Epidermal melanocyte (primary cell): ENCODE measurements around the gene PMM1.
"Not testable (repeated sequence)": the region's sequence is repeated elsewhere in the genome, so short reads cannot be mapped to it uniquely, and the experiment has no call there.

Experiments used
- DNase-seq: peaks from one replicate; pipeline ENCODE4 v3.0.0; 2011; ENCODE audit warnings: low spot score; ENCODE audit not compliant: insufficient read length

PMM1 gene

GRCh38 chr22:41596776-41597634 is 7.4 kb upstream of the PMM1 start:
- DNase-seq: peak; percentile 90

DNA sequence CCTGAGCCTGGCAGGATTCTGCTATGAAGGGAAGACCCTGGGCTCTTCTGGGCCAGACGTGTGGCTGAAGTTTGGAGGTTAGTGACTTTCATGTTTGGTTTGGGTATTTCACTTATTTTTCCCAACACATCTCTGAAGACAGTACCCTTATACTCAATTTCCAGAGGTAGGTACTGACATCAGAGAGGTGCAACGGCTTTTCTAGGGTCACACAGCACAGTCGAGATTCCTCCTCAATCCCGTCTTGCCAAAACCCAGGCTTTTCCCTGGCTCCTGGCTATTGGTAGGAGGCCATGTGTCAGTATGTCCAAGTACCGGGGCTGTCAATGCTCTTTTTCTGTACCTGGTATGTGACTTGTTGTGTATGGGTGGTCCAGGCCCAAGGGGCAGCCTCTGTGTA is 6.1 kb upstream of the PMM1 start:
- no peak for DNase-seq

DNA sequence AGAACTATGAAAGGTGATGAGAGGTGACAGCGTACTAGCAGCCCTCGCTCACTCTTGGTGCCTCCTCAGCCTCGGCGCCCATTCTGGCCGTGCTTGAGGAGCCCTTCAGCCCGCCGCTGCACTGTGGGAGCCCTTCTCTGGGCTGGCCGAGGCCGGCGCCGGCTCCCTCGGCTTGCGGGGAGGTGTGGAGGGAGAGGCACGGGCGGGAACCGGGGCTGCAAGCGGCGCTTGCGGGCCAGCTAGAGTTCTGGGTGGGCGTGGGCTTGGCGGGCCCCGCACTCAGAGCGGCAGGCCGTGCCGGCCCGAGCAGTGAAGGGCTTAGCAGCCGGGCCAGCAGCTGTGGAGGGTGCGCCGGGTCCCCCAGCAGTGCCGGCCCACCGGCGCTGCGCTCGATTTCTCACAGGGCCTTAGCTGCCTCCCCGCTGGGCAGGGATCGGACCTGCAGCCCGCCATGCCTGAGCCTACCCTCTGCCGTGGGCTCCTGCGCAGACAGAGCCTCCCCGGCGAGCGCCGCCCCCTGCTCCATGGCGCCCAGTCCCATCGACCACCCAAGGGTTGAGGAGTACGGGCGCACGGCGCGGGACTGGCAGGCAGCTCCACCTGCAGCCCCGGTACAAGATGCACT is 3.8 kb upstream of the PMM1 start:
- not testable (repeated sequence) for DNase-seq

DNA sequence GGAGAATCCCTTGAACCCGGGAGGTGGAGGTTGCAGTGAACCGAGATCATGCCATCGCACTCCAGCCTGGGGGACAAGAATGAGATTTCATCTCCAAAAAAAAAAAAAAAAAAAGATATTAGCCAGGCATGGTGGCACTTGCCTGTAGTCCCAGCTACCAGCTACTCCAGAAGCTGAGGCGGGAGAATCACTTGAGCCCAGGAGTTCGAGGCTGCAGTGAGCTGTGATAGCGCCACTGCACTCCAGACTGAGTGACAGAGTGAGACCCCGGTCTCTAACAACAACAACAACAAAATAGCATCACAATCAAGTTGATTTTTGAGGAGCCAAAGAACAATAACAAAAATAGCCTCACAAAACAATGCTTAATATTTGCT is 2.3 kb downstream of the PMM1 start:
- DNase-seq: no peak

GRCh38 chr22:41585898-41586297 is 3.7 kb downstream of the PMM1 start:
- no peak for DNase-seq

DNA sequence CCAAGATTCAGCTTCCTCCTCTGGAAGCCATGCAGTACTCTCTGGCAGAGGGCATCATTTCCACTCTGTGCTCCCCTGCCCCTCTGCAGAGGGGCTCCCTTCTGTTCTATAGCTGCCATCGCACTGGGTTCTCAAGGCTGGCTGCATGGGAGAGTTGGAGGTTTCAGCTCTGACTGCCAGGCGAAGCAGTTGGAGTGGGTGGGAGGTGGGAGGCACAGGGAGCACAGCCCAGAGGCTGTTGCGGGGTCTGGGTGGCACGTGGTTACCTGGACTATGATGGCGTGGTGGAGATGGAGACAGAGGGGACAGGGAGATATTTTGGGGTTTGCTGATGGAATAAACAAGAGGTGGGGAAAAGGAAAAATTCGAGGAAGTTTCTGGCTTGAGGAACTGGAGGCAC is 4.8 kb downstream of the PMM1 start:
- DNase-seq: no peak

DNA sequence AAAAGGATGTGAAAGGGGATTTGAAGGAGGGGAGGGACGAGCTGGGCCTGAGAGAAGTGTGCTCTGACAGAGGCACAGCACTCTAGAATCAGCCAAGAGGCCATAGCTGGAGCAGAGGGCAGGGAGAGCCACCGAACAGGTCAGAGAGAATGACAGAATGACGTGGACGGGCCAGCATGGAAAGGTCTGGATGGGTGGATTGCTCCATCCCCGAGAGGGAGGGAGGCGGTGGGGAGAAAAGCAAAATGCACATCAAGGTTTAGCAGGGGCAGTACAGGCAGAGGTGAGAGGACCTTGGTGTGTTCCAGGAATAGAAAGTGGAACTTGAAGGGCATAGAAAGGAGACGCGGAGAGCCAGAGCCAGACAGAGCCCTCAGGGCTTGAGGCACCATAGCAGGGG is 6.9 kb downstream of the PMM1 start:
- DNase-seq: no peak

DNA sequence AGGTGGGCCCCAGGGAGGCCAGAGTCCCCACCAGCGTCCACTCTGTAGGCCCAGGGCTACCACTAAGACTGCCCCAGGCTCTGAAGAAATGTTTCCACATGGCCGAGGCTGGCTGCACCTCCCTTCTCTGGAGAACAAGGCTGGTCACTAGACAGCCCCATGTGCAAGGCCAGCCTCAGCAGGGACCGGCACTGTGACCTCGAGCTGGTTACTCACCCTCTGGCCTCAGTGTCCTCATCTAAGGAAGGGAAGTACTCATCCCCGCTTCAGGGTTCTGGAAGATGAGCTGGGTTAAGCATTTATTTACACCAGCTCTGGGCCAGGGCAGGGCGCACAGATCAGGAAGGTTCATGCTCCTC is 9.7 kb downstream of the PMM1 start:
- DNase-seq: no peak

DNA sequence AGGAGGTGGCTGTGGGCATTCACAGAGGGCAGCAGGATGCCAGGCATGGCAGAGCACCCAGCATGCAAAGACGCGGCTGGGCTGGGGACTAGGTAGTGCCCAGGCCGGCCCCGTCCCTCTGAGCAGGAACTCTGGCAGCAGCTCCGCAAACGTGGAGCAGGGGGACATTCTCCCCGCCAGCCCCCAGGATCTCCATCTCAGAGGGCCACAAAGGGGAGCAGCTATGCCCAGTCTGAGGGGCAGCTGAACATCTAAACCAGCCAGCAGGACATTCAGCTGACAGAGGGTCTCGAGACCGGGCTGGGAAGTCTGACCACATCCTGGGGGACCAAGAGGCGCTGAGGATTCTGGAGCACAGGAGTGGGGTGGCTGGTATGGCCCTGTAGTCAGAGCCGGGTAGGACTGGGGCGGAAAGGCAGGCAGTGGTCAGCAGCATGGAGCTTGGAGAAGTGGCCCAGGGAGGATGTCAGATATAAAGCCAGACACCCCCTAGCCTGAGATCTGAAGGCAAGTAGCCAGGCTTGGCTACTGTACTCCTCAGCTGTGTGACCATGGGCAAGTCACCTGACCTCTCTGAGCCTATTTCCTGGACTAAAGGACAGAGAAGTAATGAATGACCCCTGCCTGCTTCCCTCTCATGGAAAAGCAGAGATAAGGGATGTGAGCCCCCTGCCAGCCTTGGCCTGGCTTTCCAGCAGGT is 10.2 kb downstream of the PMM1 start:
- DNase-seq: no peak

DNA sequence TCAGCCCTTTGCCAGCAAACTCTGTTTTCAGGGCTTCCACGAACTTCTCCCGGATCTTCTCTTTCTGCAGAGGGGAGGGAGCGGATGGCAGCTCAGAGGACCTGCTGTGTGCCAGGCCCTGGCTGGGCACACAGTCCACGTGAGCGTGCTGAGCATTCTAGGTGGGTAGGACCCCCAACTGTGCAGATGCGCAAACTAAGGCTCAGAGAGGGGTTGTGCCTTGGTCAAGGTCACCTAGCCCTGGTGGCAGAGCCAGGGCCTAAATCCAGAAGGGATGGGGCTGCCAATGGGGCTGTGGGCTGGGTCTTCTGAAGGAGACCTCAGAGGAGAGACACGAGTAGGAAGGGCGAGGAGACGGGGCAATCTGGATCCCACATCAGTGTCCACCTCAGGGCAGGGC is 10.8 kb downstream of the PMM1 start:
- no peak for DNase-seq

DNA sequence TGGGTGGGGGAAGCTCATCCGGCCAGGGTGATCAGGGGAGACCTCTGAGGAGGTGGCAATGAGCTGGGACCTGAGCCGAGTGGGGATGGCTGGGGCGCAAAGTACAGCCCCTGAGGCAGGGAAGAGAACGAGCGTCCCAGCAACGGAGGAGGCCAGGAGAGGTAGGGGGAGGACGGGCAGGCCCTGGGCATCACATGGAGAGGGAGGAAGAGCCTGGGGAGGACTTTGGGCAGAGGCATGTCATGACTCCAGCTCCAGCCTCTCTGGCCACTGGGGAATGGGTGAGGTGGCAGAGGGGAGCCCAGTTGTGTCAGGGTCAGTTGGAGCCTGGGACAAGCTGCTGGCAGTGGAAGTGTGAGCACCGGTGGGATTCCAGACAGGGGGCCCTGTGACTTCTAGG is 11.5 kb downstream of the PMM1 start:
- no peak for DNase-seq

DNA sequence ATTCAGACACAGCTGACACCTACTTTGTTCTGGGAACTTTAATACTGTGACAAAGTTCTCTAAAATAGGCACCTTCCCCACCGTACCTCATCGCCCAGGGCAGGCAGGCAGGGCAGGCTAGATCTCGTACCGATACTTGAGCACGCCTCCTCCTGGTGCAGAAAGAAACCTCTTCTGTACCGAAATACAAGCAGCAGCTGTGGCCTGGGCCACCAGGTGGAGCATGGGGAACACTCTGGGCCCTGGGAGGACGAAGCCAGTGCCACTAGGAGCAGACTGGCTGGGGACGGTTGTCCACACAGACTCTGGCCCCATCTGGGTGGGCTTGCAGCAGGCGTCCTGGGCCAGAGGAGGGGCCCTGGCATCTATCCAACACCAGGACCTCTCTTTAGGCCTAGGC is 12.8 kb downstream of the PMM1 start:
- no peak for DNase-seq

- DNase-seq: peak; percentile 4
These were observed 14.1 kb downstream of the PMM1 start for GRCh38 chr22:41575533-41575932.

- peak; percentile 5 for DNase-seq
These were observed 14.7 kb downstream of the PMM1 start for GRCh38 chr22:41574847-41575381.

DNA sequence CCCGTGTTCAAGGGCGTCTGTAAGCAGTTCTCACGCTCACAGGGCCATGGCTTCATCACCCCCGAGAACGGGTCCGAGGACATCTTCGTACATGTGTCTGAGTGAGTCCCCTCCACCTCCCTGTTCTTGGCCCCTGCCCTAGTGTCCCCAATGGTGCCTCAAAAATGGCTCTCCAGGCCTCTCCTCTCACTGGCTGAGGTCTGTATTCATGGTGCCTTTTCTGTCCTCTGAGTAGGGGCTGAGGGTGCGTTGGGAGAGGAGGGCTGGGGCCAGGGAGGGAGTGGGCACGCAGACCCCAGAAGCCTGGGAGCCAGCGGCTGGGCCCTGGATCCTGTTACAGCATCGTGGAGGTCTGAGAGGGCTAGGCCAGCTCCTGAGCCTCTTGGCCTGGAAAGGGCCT is 16.0 kb downstream of the PMM1 start:
- DNase-seq: no peak

GRCh38 chr22:41572305-41572704 is 17.3 kb downstream of the PMM1 start:
- DNase-seq: not testable (repeated sequence)

- no peak for DNase-seq
These were observed 17.9 kb downstream of the PMM1 start for GRCh38 chr22:41571786-41572185.

DNA sequence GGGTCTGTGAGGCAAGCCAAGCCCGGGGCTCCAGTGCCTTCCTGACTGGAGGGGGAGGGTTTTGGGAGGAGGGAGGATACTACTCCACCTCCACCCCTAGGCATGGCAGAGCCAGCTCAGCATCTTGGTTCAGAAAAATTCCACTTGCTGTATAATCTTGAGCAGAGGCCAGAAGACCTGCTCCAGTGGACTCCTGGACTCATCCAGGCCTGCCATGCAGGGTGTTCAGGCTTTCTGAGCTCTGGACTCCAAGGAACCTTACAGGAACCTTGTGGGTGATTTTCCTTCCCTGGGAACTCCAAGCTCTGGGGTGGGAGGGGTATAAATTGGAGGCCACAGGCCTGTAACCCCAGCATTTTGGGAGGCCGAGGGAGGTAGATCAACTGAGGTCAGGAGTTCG is 19.4 kb downstream of the PMM1 start:
- no peak for DNase-seq

DNA sequence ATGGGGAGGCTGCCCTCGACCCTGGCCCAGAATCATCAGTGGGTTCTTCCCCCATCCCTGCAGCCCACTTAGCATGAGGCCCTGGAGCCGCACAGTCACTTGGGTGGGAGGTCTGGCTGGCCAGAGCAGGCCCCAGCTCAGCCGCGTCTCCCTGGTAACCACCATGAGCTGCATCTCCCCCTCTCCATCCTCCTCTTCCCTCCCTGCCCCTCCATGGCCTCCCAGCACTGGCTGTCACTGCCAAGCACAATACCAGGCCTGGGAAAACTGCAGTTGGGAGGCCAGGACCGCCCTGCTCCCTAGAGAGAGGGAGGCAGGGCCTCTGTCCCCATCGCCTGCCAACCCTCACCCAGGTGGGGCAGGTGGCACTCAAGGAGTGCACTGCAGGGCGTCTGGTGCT is 20.8 kb downstream of the PMM1 start:
- DNase-seq: peak; percentile 9

- peak; percentile 1 for DNase-seq
These were observed 22.2 kb downstream of the PMM1 start for GRCh38 chr22:41567512-41567768.

- DNase-seq: peak; percentile 77
These were observed 24.1 kb downstream of the PMM1 start for GRCh38 chr22:41565403-41566054.

DNA sequence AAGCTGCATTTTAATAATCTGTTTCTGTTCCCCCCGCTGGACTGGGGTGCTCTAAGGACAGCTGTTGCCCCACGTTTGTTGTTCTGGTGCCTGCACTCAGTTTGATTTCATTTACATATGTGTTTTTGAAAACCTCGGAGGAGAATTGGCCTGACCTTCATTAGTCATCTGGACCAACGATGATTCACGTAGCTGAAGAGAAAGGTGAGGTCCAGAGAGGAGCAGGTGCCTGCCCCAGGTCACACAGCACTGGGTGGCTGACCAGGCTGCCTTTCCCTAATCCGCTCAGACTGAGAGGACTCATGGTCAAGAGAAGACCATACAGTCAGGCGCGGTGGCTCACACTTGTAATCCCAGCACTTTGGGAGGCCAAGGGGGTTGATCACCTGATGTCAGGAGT is 25.1 kb downstream of the PMM1 start:
- DNase-seq: no peak
